ENCODE results near the gene ZNF768.
"Not testable (repeated sequence)": the region's sequence is repeated elsewhere in the genome, so short reads cannot be mapped to it uniquely, and the experiment has no call there.

The ZNF768 gene

GRCh38 chr16:30551781-30552180, 25.4 kb upstream of the ZNF768 start:
- peaks cover 8% of the 10 kb centered on the region; the same call in 1 of the 2 replicates for H3K36me3 ChIP-seq (ENCODE audit: insufficient read depth, low read length)
- H3K9ac ChIP-seq (ENCODE audit: insufficient read length): no peak overlapping the region
- no peak overlapping the region for H3K4me3 ChIP-seq
- TF ChIP-seq POLR2AphosphoS5 (IDR thresholded peaks at IDR 0.05; ENCODE audit: borderline replicate concordance, low read depth, low read length) (no peak), EZH2 (IDR thresholded peaks at IDR 0.05) (no peak), FOXP2 (optimal IDR thresholded peaks at IDR 0.05; ENCODE audit: control extremely low read depth, extremely low read length, insufficient read depth) (no peak)
- H3K9me3 ChIP-seq (ENCODE audit: low read depth, low read length): no peaks in the 10 kb centered on the region
- no peak for DNase-seq (ENCODE audit: low read depth, low spot score)
- H3K27ac ChIP-seq: no peak overlapping the region

- no peak overlapping the region for H3K27ac ChIP-seq
- no peaks in the 10 kb centered on the region for H3K9me3 ChIP-seq (ENCODE audit: low read depth, low read length)
- no peak for TF ChIP-seq FOXP2 (optimal IDR thresholded peaks at IDR 0.05; ENCODE audit: control extremely low read depth, extremely low read length, insufficient read depth)
- no peak for TF ChIP-seq POLR2AphosphoS5 (IDR thresholded peaks at IDR 0.05; ENCODE audit: borderline replicate concordance, low read depth, low read length)
- TF ChIP-seq EZH2 (IDR thresholded peaks at IDR 0.05): no peak
- DNase-seq (ENCODE audit: low read depth, low spot score): no peak
- H3K4me3 ChIP-seq: no peak overlapping the region
- H3K36me3 ChIP-seq (ENCODE audit: insufficient read depth, low read length): no peaks in the 10 kb centered on the region
- no peak overlapping the region for H3K9ac ChIP-seq (ENCODE audit: insufficient read length)
Observed at GRCh38 chr16:30548416-30549253, 22.3 kb upstream of the ZNF768 start.

- H3K27ac ChIP-seq: no peak overlapping the region
- no peak for DNase-seq (ENCODE audit: low read depth, low spot score)
- H3K4me3 ChIP-seq: no peak overlapping the region
- no peaks in the 10 kb centered on the region for H3K9me3 ChIP-seq (ENCODE audit: low read depth, low read length)
- TF ChIP-seq POLR2AphosphoS5 (IDR thresholded peaks at IDR 0.05; ENCODE audit: borderline replicate concordance, low read depth, low read length) (no peak), FOXP2 (optimal IDR thresholded peaks at IDR 0.05; ENCODE audit: control extremely low read depth, extremely low read length, insufficient read depth) (no peak), EZH2 (IDR thresholded peaks at IDR 0.05) (no peak)
- no peaks in the 10 kb centered on the region for H3K36me3 ChIP-seq (ENCODE audit: insufficient read depth, low read length)
- H3K9ac ChIP-seq (ENCODE audit: insufficient read length): no peak overlapping the region
Observed at GRCh38 chr16:30546115-30546514, 19.7 kb upstream of the ZNF768 start.

GRCh38 chr16:30543067-30543466, 16.7 kb upstream of the ZNF768 start:
- Histone ChIP-seq H3K9me3 (ENCODE audit: low read depth, low read length) (no peaks in the 10 kb centered on the region), H3K27ac (no peak overlapping the region), H3K9ac (ENCODE audit: insufficient read length) (no peak overlapping the region), H3K36me3 (ENCODE audit: insufficient read depth, low read length) (no peaks in the 10 kb centered on the region), H3K4me3 (no peak overlapping the region)
- TF ChIP-seq POLR2AphosphoS5 (IDR thresholded peaks at IDR 0.05; ENCODE audit: borderline replicate concordance, low read depth, low read length) (no peak), FOXP2 (optimal IDR thresholded peaks at IDR 0.05; ENCODE audit: control extremely low read depth, extremely low read length, insufficient read depth) (no peak), EZH2 (IDR thresholded peaks at IDR 0.05) (no peak)
- no peak for DNase-seq (ENCODE audit: low read depth, low spot score)

GRCh38 chr16:30541502-30542329, 15.3 kb upstream of the ZNF768 start:
- H3K9ac ChIP-seq (ENCODE audit: insufficient read length): no peak overlapping the region
- no peak for TF ChIP-seq FOXP2 (optimal IDR thresholded peaks at IDR 0.05; ENCODE audit: control extremely low read depth, extremely low read length, insufficient read depth)
- no peak for TF ChIP-seq EZH2 (IDR thresholded peaks at IDR 0.05)
- TF ChIP-seq POLR2AphosphoS5 (IDR thresholded peaks at IDR 0.05; ENCODE audit: borderline replicate concordance, low read depth, low read length): no peak

GRCh38 chr16:30540916-30541464, 14.6 kb upstream of the ZNF768 start:
- H3K36me3 ChIP-seq (ENCODE audit: insufficient read depth, low read length); H3K27ac ChIP-seq; H3K4me3 ChIP-seq; H3K9me3 ChIP-seq (ENCODE audit: low read depth, low read length); DNase-seq (ENCODE audit: low read depth, low spot score); H3K9ac ChIP-seq (ENCODE audit: insufficient read length): not testable (repeated sequence)

More at GRCh38 chr16:30541502-30542329, 15.3 kb upstream of the ZNF768 start:
- H3K9me3 ChIP-seq (ENCODE audit: low read depth, low read length): no peaks in the 10 kb centered on the region
- H3K27ac ChIP-seq: no peak overlapping the region
- H3K4me3 ChIP-seq: no peak overlapping the region
- no peak for DNase-seq (ENCODE audit: low read depth, low spot score)
- H3K36me3 ChIP-seq (ENCODE audit: insufficient read depth, low read length): no peaks in the 10 kb centered on the region

GRCh38 chr16:30539986-30540526, 13.7 kb upstream of the ZNF768 start:
- H3K27ac ChIP-seq; H3K36me3 ChIP-seq (ENCODE audit: insufficient read depth, low read length); H3K4me3 ChIP-seq; DNase-seq (ENCODE audit: low read depth, low spot score); H3K9me3 ChIP-seq (ENCODE audit: low read depth, low read length); H3K9ac ChIP-seq (ENCODE audit: insufficient read length): not testable (repeated sequence)

Data from SK-N-MC (cell line).